ENCODE measurements around the gene ADAM15.

DNA sequence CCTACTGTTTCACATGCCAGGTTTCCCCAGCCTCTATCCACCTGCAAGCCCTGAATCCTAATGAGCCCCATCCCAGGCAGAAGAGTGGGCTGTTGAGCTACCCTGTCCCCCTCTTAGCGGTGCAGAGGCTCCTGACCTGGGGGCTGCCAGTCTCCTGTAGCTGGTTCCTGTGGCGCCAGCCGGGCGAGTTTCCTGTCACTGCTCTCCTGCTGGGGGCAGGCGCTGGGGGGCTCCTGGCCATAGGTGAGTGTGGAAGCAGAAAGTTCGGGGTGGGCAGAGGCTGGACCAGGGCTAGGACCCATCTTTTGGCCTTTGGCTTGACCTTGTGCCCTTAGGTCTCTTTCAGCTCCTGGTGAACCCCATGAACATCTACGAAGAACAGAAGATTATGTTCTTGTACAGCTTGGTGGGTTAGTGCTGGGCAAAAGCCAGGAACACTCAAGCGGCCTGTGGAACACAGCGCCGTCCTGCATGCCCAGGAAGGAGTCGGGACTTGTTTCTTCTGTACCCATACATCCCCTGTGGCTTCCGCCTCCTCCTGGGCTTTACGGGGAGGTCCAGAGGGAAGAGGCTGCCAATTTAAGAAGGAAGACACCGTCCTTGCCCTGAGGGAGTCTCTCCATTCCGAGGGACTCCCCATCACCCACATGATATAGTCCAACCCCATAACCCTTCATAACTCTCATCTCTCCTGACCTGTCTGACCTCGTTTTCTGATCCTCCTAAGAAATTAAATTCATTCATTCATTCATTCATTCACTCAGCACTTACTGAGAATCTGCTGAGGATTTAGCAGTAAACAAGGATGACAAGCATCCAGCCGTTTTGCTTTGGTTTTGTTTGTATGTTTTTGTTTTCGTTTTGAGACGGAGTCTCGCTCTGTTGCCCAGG lies 16.6 kb upstream of the ADAM15 start:
- TF ChIP-seq, protein P1, sequence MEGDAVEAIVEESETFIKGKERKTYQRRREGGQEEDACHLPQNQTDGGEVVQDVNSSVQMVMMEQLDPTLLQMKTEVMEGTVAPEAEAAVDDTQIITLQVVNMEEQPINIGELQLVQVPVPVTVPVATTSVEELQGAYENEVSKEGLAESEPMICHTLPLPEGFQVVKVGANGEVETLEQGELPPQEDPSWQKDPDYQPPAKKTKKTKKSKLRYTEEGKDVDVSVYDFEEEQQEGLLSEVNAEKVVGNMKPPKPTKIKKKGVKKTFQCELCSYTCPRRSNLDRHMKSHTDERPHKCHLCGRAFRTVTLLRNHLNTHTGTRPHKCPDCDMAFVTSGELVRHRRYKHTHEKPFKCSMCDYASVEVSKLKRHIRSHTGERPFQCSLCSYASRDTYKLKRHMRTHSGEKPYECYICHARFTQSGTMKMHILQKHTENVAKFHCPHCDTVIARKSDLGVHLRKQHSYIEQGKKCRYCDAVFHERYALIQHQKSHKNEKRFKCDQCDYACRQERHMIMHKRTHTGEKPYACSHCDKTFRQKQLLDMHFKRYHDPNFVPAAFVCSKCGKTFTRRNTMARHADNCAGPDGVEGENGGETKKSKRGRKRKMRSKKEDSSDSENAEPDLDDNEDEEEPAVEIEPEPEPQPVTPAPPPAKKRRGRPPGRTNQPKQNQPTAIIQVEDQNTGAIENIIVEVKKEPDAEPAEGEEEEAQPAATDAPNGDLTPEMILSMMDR (IDR thresholded peaks at IDR 0.05; ENCODE audit: insufficient read depth, low read length, poor library complexity, severe bottlenecking), result no peak
- no peak for TF ChIP-seq EZH2phosphoT487 (conservative IDR thresholded peaks at IDR 0.05; ENCODE audit: low read length)
